Osteocyte (in vitro differentiated cells): Measurements from ENCODE around the gene PLD3. TPM values are rescaled to one million over a fixed set of nuclear protein-coding genes. Genes with fewer than 3 reads are reported as not detected.
"Not testable (repeated sequence)": the region's sequence is repeated elsewhere in the genome, so short reads cannot be mapped to it uniquely, and the experiment has no call there.

ENCODE experiments used
- DNase-seq: peaks from one replicate; pipeline ENCODE4 v3.0.0; 2021; ENCODE audit warnings: mixed read lengths; ENCODE audit not compliant: unreplicated experiment; ENCODE audit errors: extremely low spot score
- H3K27ac Mint-ChIP-seq: one replicate; pipeline ENCODE4 v1.8.0; 2021; ENCODE audit warnings: mild to moderate bottlenecking, mixed read lengths; ENCODE audit not compliant: unreplicated experiment
- H3K27me3 Mint-ChIP-seq: one replicate; pipeline ENCODE4 v1.8.0; 2021; ENCODE audit warnings: mixed read lengths; ENCODE audit not compliant: unreplicated experiment
- H3K36me3 Mint-ChIP-seq: one replicate; pipeline ENCODE4 v1.8.0; 2021; ENCODE audit warnings: mixed read lengths; ENCODE audit not compliant: unreplicated experiment
- H3K4me1 Mint-ChIP-seq: one replicate; pipeline ENCODE4 v1.8.0; 2021; ENCODE audit warnings: mixed read lengths; ENCODE audit not compliant: unreplicated experiment
- H3K4me3 Mint-ChIP-seq: one replicate; pipeline ENCODE4 v1.8.0; 2021; ENCODE audit warnings: mild to moderate bottlenecking, moderate library complexity, mixed read lengths; ENCODE audit not compliant: unreplicated experiment
- H3K9me3 Mint-ChIP-seq: one replicate; pipeline ENCODE4 v1.8.0; 2021; ENCODE audit warnings: mixed read lengths; ENCODE audit not compliant: unreplicated experiment
- CTCF ChIP-seq: fragments of 200-600 bp; sonication (generic); IDR thresholded peaks from 2 replicates; pipeline ENCODE4 v1.5.0; 2021; ENCODE audit warnings: antibody characterized with exemption, mild to moderate bottlenecking, moderate library complexity
- total RNA-seq: library from RNA; stranded (reverse); gene quantifications from 2 replicates; pipeline ENCODE4 v1.2.1, GENCODE V29; 2021

PLD3 gene
- total RNA-seq, 1 donor from 2014 or later, result 499 TPM

GRCh38 chr19:40369797-40370196, 21.3 kb downstream of the PLD3 start:
- no peak overlapping the region for H3K4me3 Mint-ChIP-seq
- no peak for TF ChIP-seq CTCF
- DNase-seq, result no peak
- no peaks in the 10 kb centered on the region for H3K9me3 Mint-ChIP-seq
- H3K4me1 Mint-ChIP-seq, result peaks cover 19% of the 10 kb centered on the region
- H3K36me3 Mint-ChIP-seq, result peaks cover 30% of the 10 kb centered on the region
- H3K27me3 Mint-ChIP-seq, result no peaks in the 10 kb centered on the region
- H3K27ac Mint-ChIP-seq, result no peak overlapping the region

GRCh38 chr19:40370253-40370652, 21.8 kb downstream of the PLD3 start:
- not testable (repeated sequence) for H3K9me3 Mint-ChIP-seq

GRCh38 chr19:40370997-40371801, 22.7 kb downstream of the PLD3 start:
- peaks cover 32% of the 10 kb centered on the region for H3K36me3 Mint-ChIP-seq
- H3K27ac Mint-ChIP-seq, result no peak overlapping the region
- DNase-seq, result no peak
- TF ChIP-seq CTCF, result no peak
- H3K9me3 Mint-ChIP-seq, result no peaks in the 10 kb centered on the region
- no peak overlapping the region for H3K4me3 Mint-ChIP-seq
- H3K27me3 Mint-ChIP-seq, result no peaks in the 10 kb centered on the region
- H3K4me1 Mint-ChIP-seq, result peaks cover 7% of the 10 kb centered on the region

More at GRCh38 chr19:40370253-40370652, 21.8 kb downstream of the PLD3 start:
- DNase-seq, H3K4me3 Mint-ChIP-seq, H3K27ac Mint-ChIP-seq, H3K27me3 Mint-ChIP-seq: not testable (repeated sequence)
- H3K36me3 Mint-ChIP-seq, result peaks cover 32% of the 10 kb centered on the region
- peaks cover 14% of the 10 kb centered on the region for H3K4me1 Mint-ChIP-seq

- TF ChIP-seq CTCF, result no peak
- H3K36me3 Mint-ChIP-seq, result peaks cover 32% of the 10 kb centered on the region
- no peak overlapping the region for H3K27ac Mint-ChIP-seq
- H3K4me3 Mint-ChIP-seq, result no peak overlapping the region
- peaks cover 5% of the 10 kb centered on the region for H3K4me1 Mint-ChIP-seq
- no peaks in the 10 kb centered on the region for H3K9me3 Mint-ChIP-seq
- no peak for DNase-seq
- no peaks in the 10 kb centered on the region for H3K27me3 Mint-ChIP-seq
Measured at GRCh38 chr19:40371802-40372122, 23.3 kb downstream of the PLD3 start.

- Mint-ChIP-seq H3K27me3 (no peaks in the 10 kb centered on the region), H3K4me3 (no peak overlapping the region), H3K27ac (no peak overlapping the region), H3K9me3 (no peaks in the 10 kb centered on the region), H3K4me1 (no peaks in the 10 kb centered on the region), H3K36me3 (peaks cover 29% of the 10 kb centered on the region)
- no peak for TF ChIP-seq CTCF
- DNase-seq, result no peak
Measured at GRCh38 chr19:40374084-40374483, 25.6 kb downstream of the PLD3 start.
